ENCODE data around the gene RIPK4. TPM values are rescaled to one million over a fixed set of nuclear protein-coding genes. Genes with fewer than 3 reads are reported as not detected.

RIPK4 gene
- total RNA-seq, 3 donors from 2014 or later (not counting 1 experiment from before 2014, with no cell fraction given), result 0.09 TPM; not detected in 2

- Mint-ChIP-seq H3K27me3 (ENCODE audit: low read depth in 2 of 2) (no peaks in the 10 kb centered on the region), H3K27ac (no peak overlapping the region), H3K4me1 (peaks cover 0 to 7% of the 10 kb centered on the region in 2 donors), H3K4me3 (no peak overlapping the region), H3K36me3 (peaks cover 8% of the 10 kb centered on the region), H3K9me3 (peaks cover 4 to 5% of the 10 kb centered on the region in 2 donors)
- H3K4me3 ChIP-seq (ENCODE audit: low read length), result no peak overlapping the region
- intact Hi-C loops (cut with micrococcal nuclease), result loop anchor here (10.0 kb wide), 1 partner anchor 57 kb away; no protein-coding TSS in a partner anchor
- no peaks in the 10 kb centered on the region for H3K9me3 ChIP-seq (ENCODE audit: control insufficient read depth, insufficient read depth, low read length)
- H3K4me1 ChIP-seq (ENCODE audit: control insufficient read depth, insufficient read depth, low read length), result no peaks in the 10 kb centered on the region
- ATAC-seq, result no peak
- no peak overlapping the region for H3K27ac ChIP-seq (ENCODE audit: low read length)
- DNase-seq, result no peak
- H3K27me3 ChIP-seq (ENCODE audit: control insufficient read depth, insufficient read depth, low read length), result no peaks in the 10 kb centered on the region
- TF ChIP-seq, protein P1, sequence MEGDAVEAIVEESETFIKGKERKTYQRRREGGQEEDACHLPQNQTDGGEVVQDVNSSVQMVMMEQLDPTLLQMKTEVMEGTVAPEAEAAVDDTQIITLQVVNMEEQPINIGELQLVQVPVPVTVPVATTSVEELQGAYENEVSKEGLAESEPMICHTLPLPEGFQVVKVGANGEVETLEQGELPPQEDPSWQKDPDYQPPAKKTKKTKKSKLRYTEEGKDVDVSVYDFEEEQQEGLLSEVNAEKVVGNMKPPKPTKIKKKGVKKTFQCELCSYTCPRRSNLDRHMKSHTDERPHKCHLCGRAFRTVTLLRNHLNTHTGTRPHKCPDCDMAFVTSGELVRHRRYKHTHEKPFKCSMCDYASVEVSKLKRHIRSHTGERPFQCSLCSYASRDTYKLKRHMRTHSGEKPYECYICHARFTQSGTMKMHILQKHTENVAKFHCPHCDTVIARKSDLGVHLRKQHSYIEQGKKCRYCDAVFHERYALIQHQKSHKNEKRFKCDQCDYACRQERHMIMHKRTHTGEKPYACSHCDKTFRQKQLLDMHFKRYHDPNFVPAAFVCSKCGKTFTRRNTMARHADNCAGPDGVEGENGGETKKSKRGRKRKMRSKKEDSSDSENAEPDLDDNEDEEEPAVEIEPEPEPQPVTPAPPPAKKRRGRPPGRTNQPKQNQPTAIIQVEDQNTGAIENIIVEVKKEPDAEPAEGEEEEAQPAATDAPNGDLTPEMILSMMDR (IDR thresholded peaks at IDR 0.05), result no peak
- 89% methylated on average over 32 of the region's 32 CpGs for WGBS (ENCODE audit: insufficient coverage)
- peaks cover 30% of the 10 kb centered on the region for H3K36me3 ChIP-seq (ENCODE audit: control insufficient read depth, insufficient read depth, low read length)
Observed at GRCh38 chr21:41801321-41802197, 34.7 kb upstream of the RIPK4 start.

DNA sequence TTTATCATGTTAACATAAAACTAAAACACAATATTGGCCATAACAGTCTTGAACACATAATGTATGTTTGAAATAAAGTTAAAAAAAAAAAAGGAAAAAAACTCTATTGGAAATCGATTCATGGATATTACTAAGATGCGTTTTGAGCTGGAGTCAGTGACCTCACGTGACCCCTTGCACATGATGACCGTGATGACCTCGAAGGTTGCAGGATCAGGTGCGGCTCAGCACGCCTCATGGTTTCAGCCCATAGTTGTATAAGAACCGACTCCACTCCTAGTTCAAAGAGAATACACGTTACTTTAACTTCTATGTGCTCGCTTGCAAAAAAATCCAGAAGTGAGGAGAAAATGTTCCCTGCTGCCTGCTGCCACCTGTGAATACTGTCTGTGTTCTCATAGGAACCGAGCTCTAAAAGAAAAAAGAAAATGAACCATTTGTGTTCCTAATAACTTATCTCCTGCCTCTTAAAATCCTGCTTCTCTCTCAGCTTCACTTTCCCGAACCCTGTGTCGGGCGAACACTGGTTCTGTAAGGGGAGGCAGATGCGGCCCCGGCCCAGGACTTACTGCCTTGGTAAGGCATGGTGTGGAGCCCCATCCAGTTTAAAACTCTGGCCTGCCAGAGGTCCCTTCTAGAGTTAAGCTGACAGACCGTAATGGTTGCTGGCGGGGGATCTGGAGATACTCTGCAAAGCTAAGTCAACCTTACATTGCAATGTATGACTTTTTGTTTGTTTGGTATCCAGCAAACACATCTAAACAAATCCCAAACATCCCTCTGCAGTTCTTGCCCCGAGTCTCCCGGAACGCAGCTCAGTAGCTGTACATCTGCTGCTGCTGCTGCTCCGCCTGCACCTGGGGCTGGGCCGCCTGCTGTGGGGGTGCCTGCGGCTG is 33.8 kb upstream of the RIPK4 start:
- intact Hi-C loops (cut with micrococcal nuclease), result loop anchor here (10.0 kb wide), 1 partner anchor 56 kb away; no protein-coding TSS in a partner anchor
- peaks cover 0 to 4% of the 10 kb centered on the region in 2 donors for H3K4me1 Mint-ChIP-seq
- TF ChIP-seq, protein P1 (IDR thresholded peaks at IDR 0.05), result no peak
- no peak overlapping the region for H3K27ac Mint-ChIP-seq
- DNase-seq (no peak), ATAC-seq (no peak)
- Histone ChIP-seq H3K9me3 (ENCODE audit: control insufficient read depth, insufficient read depth, low read length) (no peaks in the 10 kb centered on the region), H3K4me3 (ENCODE audit: low read length) (no peak overlapping the region), H3K27ac (ENCODE audit: low read length) (no peak overlapping the region), H3K36me3 (ENCODE audit: control insufficient read depth, insufficient read depth, low read length) (peaks cover 30% of the 10 kb centered on the region), H3K27me3 (ENCODE audit: control insufficient read depth, insufficient read depth, low read length) (no peaks in the 10 kb centered on the region), H3K4me1 (ENCODE audit: control insufficient read depth, insufficient read depth, low read length) (no peaks in the 10 kb centered on the region)
- peaks cover 8% of the 10 kb centered on the region for H3K36me3 Mint-ChIP-seq
- H3K27me3 Mint-ChIP-seq (ENCODE audit: low read depth in 2 of 2), result no peaks in the 10 kb centered on the region
- peaks cover 2 to 3% of the 10 kb centered on the region in 2 donors for H3K9me3 Mint-ChIP-seq
- no peak overlapping the region for H3K4me3 Mint-ChIP-seq
- WGBS (ENCODE audit: insufficient coverage), result 94% methylated on average over 24 of the region's 24 CpGs

DNA sequence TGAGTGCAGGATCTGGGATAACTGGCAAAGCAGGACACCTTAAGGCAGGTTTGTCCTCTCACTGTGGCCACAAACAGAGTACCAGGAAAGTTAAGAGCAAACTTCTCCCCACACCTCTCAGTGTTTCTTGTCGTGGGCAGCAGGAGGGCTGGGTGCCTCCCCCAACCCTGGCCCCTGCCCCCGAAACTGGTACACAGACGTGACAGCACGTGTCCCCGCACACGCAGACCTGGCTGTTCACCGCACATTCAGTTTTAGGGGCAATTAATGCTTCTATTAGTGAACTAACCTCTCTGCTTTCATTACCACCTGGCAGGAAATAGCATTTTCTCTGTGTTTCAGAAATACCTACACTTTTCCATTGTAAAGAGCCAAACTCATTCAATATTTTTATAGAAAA is 32.9 kb upstream of the RIPK4 start:
- ATAC-seq, result no peak
- no peak for DNase-seq
- Histone ChIP-seq H3K27me3 (ENCODE audit: control insufficient read depth, insufficient read depth, low read length) (no peaks in the 10 kb centered on the region), H3K27ac (ENCODE audit: low read length) (no peak overlapping the region), H3K4me3 (ENCODE audit: low read length) (no peak overlapping the region), H3K36me3 (ENCODE audit: control insufficient read depth, insufficient read depth, low read length) (peaks cover 30% of the 10 kb centered on the region), H3K9me3 (ENCODE audit: control insufficient read depth, insufficient read depth, low read length) (no peaks in the 10 kb centered on the region), H3K4me1 (ENCODE audit: control insufficient read depth, insufficient read depth, low read length) (no peaks in the 10 kb centered on the region)
- Mint-ChIP-seq H3K9me3 (no peaks in the 10 kb centered on the region), H3K36me3 (peaks cover 8% of the 10 kb centered on the region), H3K4me3 (no peak overlapping the region), H3K27ac (no peak overlapping the region), H3K4me1 (no peaks in the 10 kb centered on the region), H3K27me3 (ENCODE audit: low read depth in 2 of 2) (no peaks in the 10 kb centered on the region)
- WGBS (ENCODE audit: insufficient coverage), result 96% methylated on average over 7 of the region's 7 CpGs
- TF ChIP-seq, protein P1 (IDR thresholded peaks at IDR 0.05), result no peak
- intact Hi-C loops (cut with micrococcal nuclease), result loop anchor here (10.0 kb wide), 1 partner anchor 55 kb away; no protein-coding TSS in a partner anchor

All from natural killer cell (primary cell).